Neural progenitor cell (in vitro differentiated cells): ENCODE data around the gene CSNK2A1.

ENCODE experiments used
- EZH2 ChIP-seq: fragments of 200-600 bp; sonication (generic); IDR thresholded peaks from 2 replicates; pipeline ENCODE4 v1.6.1; 2017; ENCODE audit warnings: antibody characterized with exemption, mild to moderate bottlenecking, moderate library complexity
- TF ChIP-seq, protein P1 (sequence below): fragments of 200-600 bp; sonication (generic); IDR thresholded peaks from 2 replicates; pipeline ENCODE4 v1.5.1; 2017; ENCODE audit warnings: antibody characterized with exemption, mild to moderate bottlenecking

DNA sequence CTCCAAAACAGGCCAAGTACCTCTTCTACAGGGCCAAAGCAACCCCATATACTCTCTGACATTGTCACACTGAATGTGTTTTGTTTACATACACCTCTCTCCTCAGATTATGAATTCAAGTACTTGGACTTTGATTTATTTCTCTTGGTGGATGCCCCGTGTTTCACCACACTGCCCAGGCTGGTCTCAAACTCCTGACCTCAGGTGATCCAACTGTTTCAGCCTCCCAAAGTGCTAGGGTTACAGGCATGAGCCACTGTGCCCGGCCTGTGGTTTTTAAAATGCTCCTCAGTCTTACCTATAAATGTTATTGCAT lies 16.1 kb downstream of the CSNK2A1 start:
- TF ChIP-seq, protein P1, sequence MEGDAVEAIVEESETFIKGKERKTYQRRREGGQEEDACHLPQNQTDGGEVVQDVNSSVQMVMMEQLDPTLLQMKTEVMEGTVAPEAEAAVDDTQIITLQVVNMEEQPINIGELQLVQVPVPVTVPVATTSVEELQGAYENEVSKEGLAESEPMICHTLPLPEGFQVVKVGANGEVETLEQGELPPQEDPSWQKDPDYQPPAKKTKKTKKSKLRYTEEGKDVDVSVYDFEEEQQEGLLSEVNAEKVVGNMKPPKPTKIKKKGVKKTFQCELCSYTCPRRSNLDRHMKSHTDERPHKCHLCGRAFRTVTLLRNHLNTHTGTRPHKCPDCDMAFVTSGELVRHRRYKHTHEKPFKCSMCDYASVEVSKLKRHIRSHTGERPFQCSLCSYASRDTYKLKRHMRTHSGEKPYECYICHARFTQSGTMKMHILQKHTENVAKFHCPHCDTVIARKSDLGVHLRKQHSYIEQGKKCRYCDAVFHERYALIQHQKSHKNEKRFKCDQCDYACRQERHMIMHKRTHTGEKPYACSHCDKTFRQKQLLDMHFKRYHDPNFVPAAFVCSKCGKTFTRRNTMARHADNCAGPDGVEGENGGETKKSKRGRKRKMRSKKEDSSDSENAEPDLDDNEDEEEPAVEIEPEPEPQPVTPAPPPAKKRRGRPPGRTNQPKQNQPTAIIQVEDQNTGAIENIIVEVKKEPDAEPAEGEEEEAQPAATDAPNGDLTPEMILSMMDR, result no peak
- no peak for TF ChIP-seq EZH2
